IPS-NIHi11 (cell line): ENCODE results near the gene HNRNPD.
A peak's percentile ranks its signal among the peaks of the same experiment; 100 is the strongest.
"Not testable (repeated sequence)": the region's sequence is repeated elsewhere in the genome, so short reads cannot be mapped to it uniquely, and the experiment has no call there.

Source experiments
- DNase-seq: peaks from one replicate; pipeline ENCODE4 v3.0.0; 2012; ENCODE audit warnings: mixed read lengths, low spot score

Gene HNRNPD

DNA sequence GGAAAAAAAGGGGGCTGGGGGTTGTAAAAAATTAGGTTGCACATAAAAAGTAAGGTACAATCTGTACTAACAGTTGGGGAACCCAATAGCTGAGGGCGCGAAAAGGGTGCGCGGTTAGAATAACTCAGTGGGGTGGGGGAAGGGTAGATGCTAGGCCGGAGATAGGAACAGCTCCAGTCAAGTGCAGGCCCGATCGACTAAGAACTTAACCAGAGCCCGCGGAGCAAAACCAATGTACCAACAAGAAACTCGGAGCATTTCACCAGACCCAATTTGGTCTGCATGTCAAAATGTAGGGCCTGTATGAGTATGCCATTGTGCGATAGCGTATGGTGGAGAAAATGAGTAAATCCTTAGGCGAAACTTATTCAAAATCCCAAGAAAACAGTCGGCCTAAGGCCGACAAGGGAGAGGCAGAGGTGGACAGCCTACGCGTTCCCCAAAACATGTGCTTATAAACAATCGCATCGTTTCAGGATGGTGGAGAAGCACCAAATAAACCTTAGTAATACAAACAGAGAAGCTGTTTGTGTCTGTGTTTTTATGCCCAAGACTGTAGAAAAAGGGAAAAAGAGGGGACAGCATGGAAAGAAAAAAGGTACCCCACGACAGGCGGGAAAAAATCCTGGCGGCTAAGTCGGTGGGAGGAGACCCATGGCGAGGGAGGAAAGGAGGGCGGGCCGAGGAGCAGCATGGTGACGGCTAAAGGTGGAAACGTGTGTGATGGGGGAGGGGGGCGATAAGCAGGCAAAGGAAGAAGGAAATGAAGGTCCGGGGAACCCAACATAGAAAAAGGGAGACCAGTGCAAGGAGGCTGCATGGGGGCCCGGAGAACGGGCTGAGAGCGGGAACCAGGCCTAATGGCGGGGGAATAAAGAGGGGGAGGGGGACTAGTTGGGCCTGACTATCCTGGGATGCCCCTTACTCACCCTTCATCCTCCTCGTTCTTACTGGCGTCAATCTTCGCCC is 990 bp downstream of the HNRNPD start:
- DNase-seq, result peak; percentile 70

DNA sequence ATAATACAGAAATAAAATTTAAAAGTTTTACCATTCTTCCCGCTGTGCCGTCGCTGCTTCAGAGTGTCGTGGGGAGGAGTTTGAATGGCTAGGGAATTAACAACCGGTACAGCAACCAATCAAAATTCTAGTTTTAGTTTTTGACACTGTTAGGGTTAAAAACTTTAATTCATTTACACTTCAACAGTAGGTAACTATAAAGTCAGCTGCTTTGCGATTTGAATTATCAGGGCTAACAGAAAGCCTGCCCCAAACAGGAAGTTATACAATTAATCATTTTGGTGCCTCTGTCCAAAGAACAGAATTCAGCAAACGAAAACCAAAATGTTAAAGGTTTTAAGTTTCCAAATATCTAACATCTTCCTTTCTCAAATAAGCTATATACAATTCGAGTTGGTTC is 2.3 kb downstream of the HNRNPD start:
- no peak for DNase-seq

DNA sequence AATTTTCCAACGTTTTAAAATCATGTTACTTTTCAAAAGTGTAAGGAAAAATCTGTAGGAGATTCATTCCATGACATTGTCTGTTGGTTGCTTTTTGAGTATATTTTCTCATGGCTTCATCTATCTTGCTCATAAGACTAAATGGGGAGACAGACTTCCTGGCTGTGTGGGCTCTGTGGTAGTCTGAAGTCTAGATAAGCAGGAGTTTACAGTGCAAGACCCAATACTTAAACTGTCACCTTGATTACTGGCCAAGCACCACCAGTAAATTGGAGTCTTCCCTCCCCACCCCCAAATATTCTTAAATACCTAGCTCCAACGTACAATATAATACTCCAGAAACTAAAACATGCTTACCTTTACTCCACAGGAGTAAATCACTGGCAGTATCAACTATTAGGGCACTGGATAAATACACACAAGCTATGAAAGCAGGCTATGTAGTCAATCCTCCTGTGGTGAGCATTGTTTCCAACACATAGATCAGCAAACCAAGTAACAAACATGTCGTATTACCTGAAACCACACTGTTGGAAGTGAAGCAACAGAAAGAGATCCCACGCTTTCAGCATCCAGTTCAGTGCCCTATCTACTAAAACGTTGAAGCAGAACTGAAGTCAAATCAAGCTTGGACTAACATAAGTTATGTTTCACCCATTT is 6.2 kb downstream of the HNRNPD start:
- DNase-seq, result no peak

DNA sequence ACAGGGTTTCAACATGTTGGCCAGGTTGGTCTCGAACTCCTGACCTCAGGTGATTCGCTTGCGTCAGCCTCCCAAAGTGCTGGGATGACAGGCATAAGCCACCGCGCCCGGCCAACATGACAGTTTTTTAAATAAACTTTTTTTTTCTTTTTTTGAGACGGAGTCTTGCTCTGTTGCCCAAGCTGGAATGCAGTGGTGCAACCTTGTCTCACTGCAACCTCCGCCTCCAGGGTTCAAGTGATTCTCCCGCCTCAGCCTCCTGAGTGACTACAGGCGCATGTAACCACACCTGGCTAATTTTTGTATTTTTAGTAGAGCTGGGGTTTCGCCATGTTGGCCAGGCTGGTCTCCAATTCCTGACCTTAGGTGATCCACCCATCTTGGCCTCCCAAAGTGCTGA is 7.4 kb downstream of the HNRNPD start:
- DNase-seq, result not testable (repeated sequence)

DNA sequence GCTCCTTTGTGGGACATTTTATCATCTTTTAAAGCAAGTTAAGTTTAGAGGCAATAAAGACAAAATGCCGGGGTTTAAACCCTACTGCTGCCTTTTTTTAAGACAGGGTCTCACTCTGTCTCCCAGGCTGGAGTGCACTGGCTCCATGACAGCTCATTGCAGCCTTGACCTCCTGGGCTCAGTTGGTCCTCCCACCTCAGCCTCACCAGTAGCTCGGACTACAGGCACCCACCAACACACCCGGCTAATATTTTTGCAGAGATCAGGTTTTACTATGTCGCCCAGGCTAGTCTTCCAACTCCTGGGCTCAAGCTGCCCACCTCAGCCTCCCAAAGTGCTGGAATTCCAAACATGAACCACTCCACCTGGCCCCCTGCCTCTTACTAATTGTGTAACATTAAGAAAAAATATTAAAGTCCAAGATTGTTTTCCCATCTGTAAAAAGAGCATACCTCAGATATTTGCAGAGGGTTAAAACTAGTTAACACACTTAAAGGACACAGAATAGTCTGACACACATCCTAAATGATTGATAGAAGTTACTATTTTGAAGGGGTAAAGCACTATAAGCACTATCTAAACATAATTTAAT is 9.8 kb downstream of the HNRNPD start:
- DNase-seq, result no peak

DNA sequence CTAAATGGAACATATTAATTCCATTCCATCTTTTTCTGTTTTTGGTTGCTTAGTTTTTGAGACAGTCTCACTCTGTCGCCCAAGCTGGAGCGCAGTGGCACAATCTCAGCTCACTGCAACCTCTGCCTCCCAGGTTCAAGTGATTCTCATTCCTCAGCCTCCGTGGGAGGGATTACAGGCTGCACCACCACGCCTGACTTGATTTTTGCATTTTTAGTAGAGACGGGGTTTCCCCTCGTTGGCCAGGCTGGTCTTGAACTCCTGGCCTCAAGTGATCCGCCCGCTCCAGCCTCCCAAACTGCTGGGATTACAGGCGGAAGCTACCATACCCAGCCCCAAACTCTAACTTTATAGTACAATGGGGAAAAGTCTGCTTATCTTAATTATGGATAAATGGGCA is 11.2 kb downstream of the HNRNPD start:
- no peak for DNase-seq

DNA sequence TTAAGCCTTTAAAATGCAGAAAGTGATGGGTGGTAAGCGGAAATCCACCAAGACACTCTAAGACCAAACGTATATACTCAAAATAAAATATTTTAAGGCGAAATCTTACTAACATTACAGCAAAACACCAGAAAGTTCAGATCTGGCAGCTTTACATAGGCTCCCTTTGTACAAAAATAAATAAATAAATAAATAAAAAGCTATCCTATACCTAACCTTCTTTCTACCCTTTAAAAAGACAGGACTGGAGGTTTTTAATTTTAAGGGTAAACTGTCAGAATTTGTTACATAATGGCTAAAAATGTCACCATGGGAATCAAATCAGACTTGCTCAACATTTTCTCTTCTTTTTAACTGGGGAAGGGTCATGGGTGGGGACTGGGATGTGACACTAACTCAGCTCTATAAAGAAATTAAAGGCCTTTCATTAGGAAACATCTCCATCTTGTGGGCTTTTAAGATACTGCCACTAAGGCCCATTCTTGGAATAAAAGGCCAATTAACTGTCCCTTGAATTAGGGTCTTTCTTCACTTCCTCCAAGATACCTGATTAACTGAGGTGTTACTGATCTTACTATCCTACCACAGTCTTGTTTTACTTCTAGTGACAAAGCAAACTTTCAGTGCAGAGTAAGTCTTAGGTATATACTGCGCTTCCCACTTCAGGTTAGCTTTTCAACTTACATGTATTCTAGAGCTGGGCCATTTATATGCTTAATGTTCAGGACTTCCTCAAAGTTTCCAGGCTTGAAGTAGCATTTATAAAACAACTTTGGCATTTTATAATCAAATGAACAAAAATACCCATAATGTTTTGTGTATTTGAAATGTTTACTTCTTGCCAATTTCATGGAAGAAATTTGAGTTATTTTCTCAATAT is 13.3 kb downstream of the HNRNPD start:
- DNase-seq, result no peak

DNA sequence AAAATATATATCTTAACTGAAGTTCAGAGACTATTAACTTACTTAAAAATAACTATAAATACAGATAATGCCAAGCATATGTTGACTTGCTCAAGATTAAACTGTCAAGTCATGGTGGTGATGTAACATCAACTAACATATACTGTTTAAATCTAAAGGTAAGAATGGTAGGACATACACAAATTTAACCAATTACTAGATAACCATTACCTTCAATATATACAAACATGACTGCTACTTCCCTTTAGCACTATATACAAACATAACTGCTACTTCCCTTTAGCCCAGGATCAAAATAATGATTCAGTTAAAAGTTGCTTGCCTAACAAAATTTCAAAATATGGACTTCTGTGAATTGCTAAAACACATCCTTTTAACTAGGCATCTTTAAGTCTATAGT is 14.9 kb downstream of the HNRNPD start:
- DNase-seq, result no peak

DNA sequence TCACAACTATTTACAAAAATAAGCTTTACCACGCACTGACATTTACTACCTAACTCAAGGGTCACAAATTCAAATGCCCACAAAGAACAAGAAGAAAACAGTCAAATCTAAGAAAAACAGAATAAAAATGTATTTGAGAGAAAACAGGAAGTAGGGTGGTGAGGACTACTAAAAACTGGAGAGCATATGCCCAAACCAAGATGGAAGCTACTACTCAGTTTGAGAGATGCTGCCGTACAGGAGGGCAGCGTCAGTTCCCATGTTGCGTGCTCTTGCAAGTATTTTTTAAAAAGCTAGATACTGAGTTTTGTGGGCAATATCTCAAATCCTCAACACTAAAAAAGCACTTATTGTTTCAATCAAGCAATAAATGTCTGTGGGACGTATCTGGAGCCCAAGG is 16.2 kb downstream of the HNRNPD start:
- no peak for DNase-seq

DNA sequence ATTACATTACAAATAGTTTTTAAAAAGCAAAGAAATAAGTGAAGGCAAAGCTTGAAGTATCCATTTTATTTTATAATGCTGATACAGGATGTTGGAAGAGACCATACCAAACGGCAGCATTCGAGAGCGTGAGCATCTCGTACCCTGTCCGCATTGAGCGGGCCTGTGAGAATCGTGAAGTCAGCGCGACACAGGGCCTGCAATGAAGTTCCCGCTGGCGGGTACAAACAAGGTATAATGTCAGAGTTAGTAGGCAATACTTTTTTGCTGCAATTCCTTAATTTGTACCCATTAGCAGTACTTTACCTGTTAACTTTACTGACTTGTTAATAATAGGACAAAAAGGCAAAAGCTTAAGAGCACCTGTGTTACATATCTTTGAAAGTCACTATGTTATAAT is 19.0 kb downstream of the HNRNPD start:
- DNase-seq, result no peak

DNA sequence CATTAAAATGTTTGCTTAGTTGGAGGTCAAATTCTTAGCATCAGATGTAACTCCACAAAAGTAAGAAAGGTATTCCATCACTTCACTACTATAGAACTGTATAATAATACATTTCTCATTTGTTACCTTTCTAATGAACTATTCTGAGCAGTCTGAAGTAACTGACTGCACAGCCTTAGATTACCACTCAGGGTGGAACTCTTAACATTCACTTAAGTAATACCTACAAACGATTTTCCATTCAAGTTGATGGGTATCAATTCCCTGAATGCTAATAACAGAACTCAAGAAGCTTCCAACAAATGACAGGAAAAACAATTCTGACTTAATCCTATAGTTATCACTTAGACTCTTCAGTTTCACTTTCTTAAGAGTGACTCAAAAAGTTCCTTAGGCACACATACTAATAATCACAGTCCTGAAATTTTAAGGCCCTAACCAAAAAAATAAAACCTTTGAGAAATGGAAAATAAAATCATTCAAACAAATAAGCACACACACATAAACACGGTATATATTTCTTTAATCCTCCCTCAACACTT is 20.9 kb downstream of the HNRNPD start:
- no peak for DNase-seq

DNA sequence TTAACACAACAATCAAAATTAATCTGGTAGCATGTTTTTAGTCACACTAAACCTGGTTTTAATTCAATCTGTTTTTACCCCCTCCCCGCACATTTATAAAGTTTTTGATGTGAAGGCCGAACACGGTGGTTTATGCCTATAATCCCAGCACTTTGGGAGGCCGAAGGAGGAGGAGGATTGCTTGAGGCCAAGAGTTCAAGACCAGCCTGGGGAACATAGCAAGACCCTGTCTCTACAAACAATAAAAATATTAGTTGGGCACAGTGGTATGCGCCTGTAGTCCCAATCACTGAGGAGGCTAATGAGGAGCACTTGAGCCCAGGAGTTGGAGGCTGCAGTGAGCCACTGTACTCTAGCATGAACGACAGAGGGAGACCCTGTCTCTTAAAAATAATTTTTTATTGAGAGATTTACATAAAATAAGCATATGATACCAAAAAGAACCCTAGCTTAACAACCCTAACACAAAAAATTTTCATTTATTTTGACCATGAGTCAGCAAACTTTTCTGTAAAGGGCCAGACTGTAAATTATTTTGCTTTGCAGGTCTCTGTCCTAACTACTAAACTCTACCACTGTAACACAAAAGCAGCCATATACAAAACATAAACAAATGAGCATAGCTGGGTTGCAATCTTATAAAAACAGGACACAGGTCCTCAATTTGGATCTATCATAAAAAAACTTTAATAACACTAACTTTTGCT is 21.5 kb downstream of the HNRNPD start:
- DNase-seq, result no peak

DNA sequence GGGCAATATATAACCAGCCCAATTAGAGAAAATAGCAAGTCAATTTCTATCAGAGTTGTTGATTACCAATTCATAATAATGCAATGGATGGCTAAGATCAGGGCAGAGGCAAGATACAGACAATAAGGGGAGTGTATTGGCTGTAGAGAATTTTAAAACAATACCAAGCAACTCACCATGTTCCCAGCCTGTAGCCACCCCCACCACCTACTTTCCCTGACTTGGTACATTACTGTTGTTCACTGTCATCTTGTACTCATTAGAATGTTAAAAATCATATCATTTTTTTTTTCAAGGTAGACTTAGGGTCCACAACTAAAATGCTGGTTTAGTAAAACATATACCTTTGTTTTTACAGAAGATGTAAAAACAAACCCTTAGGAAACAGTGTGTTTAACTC is 27.7 kb downstream of the HNRNPD start:
- DNase-seq, result no peak

DNA sequence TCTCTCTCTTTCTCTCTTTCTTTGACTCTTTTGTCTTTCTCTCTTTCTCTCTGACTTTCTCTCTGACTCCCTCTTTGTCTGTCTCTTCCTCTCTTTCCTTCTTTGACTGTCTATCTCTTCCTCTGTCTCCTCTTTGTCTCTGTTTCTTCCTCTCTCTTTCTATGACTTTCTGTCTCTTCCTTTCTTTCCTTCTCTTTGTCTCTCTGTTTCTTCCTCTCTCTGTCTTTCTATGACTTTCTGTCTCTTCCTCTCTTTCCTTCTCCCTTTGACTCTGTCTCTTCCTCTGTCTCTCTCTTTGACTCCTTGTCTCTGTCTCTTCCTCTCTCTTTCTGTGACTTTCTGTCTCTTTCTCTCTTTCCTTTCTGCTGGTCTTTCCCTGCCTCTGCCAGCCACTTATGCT is 38.7 kb downstream of the HNRNPD start:
- no peak for DNase-seq

DNA sequence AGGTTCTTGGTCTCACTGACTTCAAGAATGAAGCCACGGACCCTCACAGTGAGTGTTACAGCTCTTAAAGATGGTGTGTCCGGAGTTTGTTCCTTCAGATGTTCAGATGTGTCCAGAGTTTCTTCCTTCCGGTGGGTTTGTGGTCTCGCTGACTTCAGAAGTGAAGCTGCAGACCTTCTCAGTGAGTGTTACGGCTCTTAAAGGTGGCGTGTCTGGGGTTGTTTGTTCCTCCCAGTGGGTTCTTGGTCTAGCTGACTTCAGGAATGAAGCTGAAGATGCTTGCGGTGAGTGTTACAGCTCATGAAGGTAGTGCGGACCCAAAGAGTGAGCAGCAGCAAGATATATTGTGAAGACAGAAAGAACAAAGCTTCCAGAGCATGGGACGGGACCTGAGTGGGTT is 40.1 kb downstream of the HNRNPD start:
- DNase-seq, result not testable (repeated sequence)

DNA sequence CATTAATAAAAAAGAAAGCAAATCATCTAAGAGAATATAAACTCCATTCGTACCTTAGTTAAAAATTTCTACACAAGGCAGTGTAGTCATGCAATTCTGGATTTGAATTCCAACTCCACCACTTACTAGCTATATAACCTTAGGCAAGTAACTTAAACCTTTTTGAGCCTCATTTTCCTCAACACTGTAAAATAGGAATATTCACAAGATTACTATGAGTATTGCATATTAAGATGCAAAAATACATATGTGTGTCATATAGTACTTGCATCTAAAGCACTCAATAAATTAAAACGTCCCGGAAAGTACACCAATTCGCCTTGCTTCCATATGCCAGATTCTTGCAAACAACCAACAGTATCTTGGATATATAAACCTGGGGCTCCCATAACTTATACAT is 42.0 kb downstream of the HNRNPD start:
- no peak for DNase-seq

DNA sequence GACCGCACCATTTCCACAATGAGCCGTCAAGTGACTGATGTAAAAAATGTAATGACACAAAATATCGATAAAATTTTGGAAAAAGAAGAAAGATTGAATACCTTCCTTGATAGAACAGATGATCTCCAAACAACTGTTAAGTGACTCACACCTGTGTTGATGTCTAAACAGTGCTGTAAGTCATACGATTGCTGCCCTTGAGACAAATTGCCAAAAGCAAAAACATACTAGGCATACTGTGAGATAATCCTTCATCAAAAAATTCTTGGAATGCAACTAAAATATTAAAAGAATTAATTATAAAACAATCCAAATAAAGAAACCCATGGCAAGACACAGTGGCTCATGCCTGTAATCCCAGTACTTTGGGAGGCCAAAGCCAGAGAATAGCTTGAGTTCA is 53.4 kb downstream of the HNRNPD start:
- DNase-seq, result no peak

DNA sequence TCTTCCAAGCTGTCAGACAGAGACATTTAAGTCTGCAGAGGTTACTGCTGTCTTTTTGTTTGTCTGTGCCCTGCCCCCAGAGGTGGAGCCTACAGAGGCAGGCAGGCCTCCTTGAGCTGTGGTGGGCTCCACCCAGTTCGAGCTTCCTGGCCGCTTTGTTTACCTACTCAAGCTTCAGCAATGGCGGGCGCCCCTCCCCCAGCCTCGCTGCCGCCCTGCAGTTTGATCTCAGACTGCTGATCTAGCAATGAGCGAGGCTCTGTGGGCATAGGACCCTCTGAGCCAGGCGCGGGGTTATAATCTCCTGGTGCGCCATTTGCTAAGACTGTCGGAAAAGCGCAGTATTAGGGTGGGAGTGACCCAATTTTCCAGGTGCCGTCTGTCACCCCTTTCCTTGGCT is 70.7 kb downstream of the HNRNPD start:
- DNase-seq, result not testable (repeated sequence)
